Uterus (tissue), 4 donors: ENCODE measurements around the gene KCTD21. TPM values are rescaled to one million over a fixed set of nuclear protein-coding genes. Genes with fewer than 3 reads are reported as not detected.

Experiments
- DNase-seq, 2 donors: peaks; one replicate each; pipeline ENCODE4 v3.0.0-alpha.2; 2019 to 2020
- H3K27ac ChIP-seq, 2 donors: fragments of 200-600 bp; sonication (generic); 1 replicate in 1 of 2; 2 replicates in 1 of 2; pipeline ENCODE4 v1.5.1; 2016 to 2018
- H3K27me3 ChIP-seq, 2 donors: fragments of 200-600 bp; sonication (generic); one replicate each; pipeline ENCODE4 v1.5.1; 2018 to 2019; ENCODE audit warnings: control low read depth in 1 of 2
- H3K36me3 ChIP-seq, 2 donors: fragments of 200-600 bp; sonication (generic); one replicate each; pipeline ENCODE4 v1.5.1; 2019; ENCODE audit warnings: control low read depth in 1 of 2
- H3K4me1 ChIP-seq, 2 donors: fragments of 200-600 bp; sonication (generic); one replicate each; pipeline ENCODE4 v1.5.1; 2018 to 2019; ENCODE audit warnings: control low read depth in 1 of 2
- H3K4me3 ChIP-seq, 2 donors: fragments of 200-600 bp; sonication (generic); 1 replicate in 1 of 2; 2 replicates in 1 of 2; pipeline ENCODE4 v1.5.1; 2018 to 2019; ENCODE audit warnings: mild to moderate bottlenecking in 1 of 2
- H3K9me3 ChIP-seq, 2 donors: fragments of 200-600 bp; sonication (generic); one replicate each; pipeline ENCODE4 v1.5.1; 2019; ENCODE audit warnings: control low read depth in 1 of 2
- POLR2A ChIP-seq, 2 donors: fragments of 450-650 bp; IDR thresholded peaks; one replicate each; pipeline ENCODE4 v1.6.1; 2016; ENCODE audit warnings: antibody characterized with exemption in 2 of 2, mild to moderate bottlenecking in 1 of 2, moderate library complexity in 1 of 2
- intact Hi-C: fragments of 100-400 bp; cut with DNase I; formaldehyde crosslinking; loops from one replicate; pipeline ENCODE4 v1.15.1; 2023; ENCODE audit warnings: low total_unique reads
- total RNA-seq, 4 donors: library from RNA; depleted of rRNA in 3 of 4; stranded (reverse); fragments of >200 nt in 3 of 4; gene quantifications; one replicate each; pipeline versions ENCODE4 v1.1.0 to v1.2.4, GENCODE V29; 2014 to 2023
- TF ChIP-seq, protein P1 (sequence below), 4 experiments: fragments of 200-600 bp in 2 of 4; fragments of 450-650 bp in 2 of 4; sonication (generic) in 2 of 4; IDR thresholded peaks; one replicate each; pipeline ENCODE4 v1.5.1; 2016 to 2019; ENCODE audit warnings: antibody characterized with exemption in 4 of 4, mild to moderate bottlenecking in 2 of 4, moderate library complexity in 1 of 4
- donor health status: DM: yes; HTN: yes; CAD: no.

KCTD21 gene
- total RNA-seq, 4 donors from 2014 or later: 6.2 to 12.4 (median 10.6) TPM

DNA sequence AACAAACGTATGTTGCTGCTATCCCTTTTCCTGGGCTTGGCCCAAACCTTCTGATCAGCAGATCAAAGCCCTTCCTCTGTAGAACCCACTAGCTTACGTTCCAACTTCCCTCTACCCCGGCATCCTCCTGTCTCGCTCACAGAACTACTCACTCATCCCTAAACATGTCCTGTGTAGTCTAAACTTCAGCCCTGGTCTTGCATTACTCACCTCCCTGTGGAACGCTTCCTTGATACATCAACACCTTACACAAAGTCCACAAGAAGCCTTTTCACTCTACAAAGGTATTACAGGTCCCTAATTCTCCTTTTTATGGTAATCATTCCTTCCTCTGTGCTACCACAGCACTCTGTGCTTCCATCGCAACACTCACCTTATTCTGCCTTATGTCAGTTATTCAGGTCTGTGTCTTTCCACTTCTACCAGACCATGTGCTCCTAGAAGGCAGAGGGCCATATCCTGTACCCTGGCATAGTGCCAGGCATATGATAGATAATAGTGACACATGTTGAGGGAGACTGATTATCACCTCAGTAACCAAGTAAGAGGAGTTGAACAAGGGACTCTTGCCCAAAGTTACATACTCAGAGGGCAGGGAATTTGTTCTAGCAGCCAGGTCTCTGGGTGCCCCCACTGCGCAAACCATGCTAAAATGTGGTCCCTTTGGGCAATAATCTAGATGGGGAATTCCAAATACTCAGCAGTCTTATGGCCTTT is 41.9 kb upstream of the KCTD21 start:
- H3K4me3 ChIP-seq: no peak overlapping the region
- no peak for TF ChIP-seq POLR2A (IDR thresholded peaks at IDR 0.05)
- TF ChIP-seq, protein P1, sequence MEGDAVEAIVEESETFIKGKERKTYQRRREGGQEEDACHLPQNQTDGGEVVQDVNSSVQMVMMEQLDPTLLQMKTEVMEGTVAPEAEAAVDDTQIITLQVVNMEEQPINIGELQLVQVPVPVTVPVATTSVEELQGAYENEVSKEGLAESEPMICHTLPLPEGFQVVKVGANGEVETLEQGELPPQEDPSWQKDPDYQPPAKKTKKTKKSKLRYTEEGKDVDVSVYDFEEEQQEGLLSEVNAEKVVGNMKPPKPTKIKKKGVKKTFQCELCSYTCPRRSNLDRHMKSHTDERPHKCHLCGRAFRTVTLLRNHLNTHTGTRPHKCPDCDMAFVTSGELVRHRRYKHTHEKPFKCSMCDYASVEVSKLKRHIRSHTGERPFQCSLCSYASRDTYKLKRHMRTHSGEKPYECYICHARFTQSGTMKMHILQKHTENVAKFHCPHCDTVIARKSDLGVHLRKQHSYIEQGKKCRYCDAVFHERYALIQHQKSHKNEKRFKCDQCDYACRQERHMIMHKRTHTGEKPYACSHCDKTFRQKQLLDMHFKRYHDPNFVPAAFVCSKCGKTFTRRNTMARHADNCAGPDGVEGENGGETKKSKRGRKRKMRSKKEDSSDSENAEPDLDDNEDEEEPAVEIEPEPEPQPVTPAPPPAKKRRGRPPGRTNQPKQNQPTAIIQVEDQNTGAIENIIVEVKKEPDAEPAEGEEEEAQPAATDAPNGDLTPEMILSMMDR (IDR thresholded peaks at IDR 0.05): no peak
- H3K9me3 ChIP-seq: no peaks in the 10 kb centered on the region
- no peak for DNase-seq
- H3K27ac ChIP-seq: peak overlapping the region; percentile 2 to 25
- no peaks in the 10 kb centered on the region for H3K27me3 ChIP-seq
- intact Hi-C loops: no loop called here
- no peaks in the 10 kb centered on the region for H3K36me3 ChIP-seq
- H3K4me1 ChIP-seq: no peaks in the 10 kb centered on the region

DNA sequence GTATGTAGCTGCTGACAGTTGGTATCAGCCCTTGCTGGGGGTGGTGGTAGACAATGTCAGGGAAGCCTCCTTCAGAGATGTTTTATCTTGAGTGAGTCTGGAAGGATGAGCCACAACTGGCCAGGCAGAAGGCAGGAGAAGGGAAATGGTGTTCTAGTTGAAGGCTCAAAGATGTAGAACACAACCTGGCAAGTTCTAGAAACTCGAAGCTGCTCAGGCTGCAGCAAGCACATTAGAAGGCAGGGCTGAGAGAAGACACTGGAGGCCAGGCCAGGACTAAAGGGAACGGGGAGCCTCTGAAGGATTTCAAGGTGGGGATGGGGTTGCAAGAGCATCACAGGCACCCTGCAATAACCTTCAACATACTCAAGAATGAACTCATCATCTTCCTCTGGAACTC is 40.7 kb upstream of the KCTD21 start:
- intact Hi-C loops: loop anchor here (10.0 kb wide), 1 partner anchor 186 kb away; the partner anchor contains the start of gene GAB2
- H3K36me3 ChIP-seq: no peaks in the 10 kb centered on the region
- H3K4me3 ChIP-seq: no peak overlapping the region
- TF ChIP-seq POLR2A (IDR thresholded peaks at IDR 0.05): no peak
- TF ChIP-seq, protein P1 (IDR thresholded peaks at IDR 0.05): no peak
- DNase-seq: no peak
- H3K27me3 ChIP-seq: no peaks in the 10 kb centered on the region
- H3K27ac ChIP-seq: no peak overlapping the region
- H3K9me3 ChIP-seq: no peaks in the 10 kb centered on the region
- no peaks in the 10 kb centered on the region for H3K4me1 ChIP-seq

- no peaks in the 10 kb centered on the region for H3K4me1 ChIP-seq
- no peaks in the 10 kb centered on the region for H3K27me3 ChIP-seq
- no peak for DNase-seq
- TF ChIP-seq, protein P1 (IDR thresholded peaks at IDR 0.05): peak; percentile 58 to 74 (median 61)
- TF ChIP-seq POLR2A (IDR thresholded peaks at IDR 0.05): no peak
- no peak overlapping the region for H3K4me3 ChIP-seq
- H3K27ac ChIP-seq: no peak overlapping the region
- intact Hi-C loops: loop anchor here (10.0 kb wide), 1 partner anchor 186 kb away; the partner anchor contains the start of gene GAB2
- H3K36me3 ChIP-seq: no peaks in the 10 kb centered on the region
- H3K9me3 ChIP-seq: no peaks in the 10 kb centered on the region
These were observed 40.0 kb upstream of the KCTD21 start for GRCh38 chr11:78228467-78228866.

DNA sequence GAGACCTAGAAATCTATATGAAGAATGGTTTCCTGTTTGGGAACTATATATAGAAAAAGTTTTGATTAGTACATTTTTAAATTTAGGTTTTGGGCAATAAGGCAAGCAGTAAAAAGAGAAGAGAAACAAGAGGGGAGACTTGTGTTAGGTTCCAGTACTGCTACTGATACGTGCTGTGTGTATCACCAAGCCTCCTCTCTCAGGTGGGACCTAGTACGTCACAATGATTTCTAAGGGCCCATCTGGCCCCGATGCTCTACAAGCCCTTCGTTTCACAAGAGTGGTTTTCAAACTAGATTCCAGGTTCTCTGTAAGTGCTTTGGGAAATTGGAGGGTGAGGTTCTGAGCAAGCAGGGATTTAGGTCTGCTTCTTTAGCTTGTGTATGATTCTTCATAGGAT is 39.5 kb upstream of the KCTD21 start:
- Histone ChIP-seq H3K4me1 (no peaks in the 10 kb centered on the region), H3K27me3 (no peaks in the 10 kb centered on the region), H3K27ac (no peak overlapping the region), H3K9me3 (no peaks in the 10 kb centered on the region), H3K4me3 (no peak overlapping the region), H3K36me3 (no peaks in the 10 kb centered on the region)
- TF ChIP-seq, protein P1 (IDR thresholded peaks at IDR 0.05): no peak
- TF ChIP-seq POLR2A (IDR thresholded peaks at IDR 0.05): no peak
- intact Hi-C loops: loop anchor here (10.0 kb wide), 1 partner anchor 187 kb away; the partner anchor contains the start of gene GAB2
- no peak for DNase-seq
